NCI-H774 (cell line): ENCODE measurements around the gene TMIGD3.

ENCODE experiments used
- DNase-seq: peaks from one replicate; lab custom pipeline; 2025; lab: John Stamatoyannopoulos, UW

Gene TMIGD3

GRCh38 chr1:111474521-111474920, 28.9 kb downstream of the TMIGD3 start:
- DNase-seq, result no peak

GRCh38 chr1:111474106-111474505, 29.3 kb downstream of the TMIGD3 start:
- no peak for DNase-seq

GRCh38 chr1:111471538-111471937, 31.9 kb downstream of the TMIGD3 start:
- no peak for DNase-seq

GRCh38 chr1:111471012-111471411, 32.4 kb downstream of the TMIGD3 start:
- DNase-seq, result no peak

GRCh38 chr1:111470596-111470995, 32.8 kb downstream of the TMIGD3 start:
- no peak for DNase-seq

- DNase-seq, result no peak
Measured at GRCh38 chr1:111469539-111469938, 33.9 kb downstream of the TMIGD3 start.

- no peak for DNase-seq
Measured at GRCh38 chr1:111468717-111469100, 34.7 kb downstream of the TMIGD3 start.

GRCh38 chr1:111467865-111468716, 35.3 kb downstream of the TMIGD3 start:
- no peak for DNase-seq

- DNase-seq, result no peak
Measured at GRCh38 chr1:111466480-111466879, 37.0 kb downstream of the TMIGD3 start.

GRCh38 chr1:111465754-111466153, 37.7 kb downstream of the TMIGD3 start:
- no peak for DNase-seq

- no peak for DNase-seq
Measured at GRCh38 chr1:111463029-111463683, 40.3 kb downstream of the TMIGD3 start.

GRCh38 chr1:111462370-111463028, 40.9 kb downstream of the TMIGD3 start:
- DNase-seq, result no peak

GRCh38 chr1:111461765-111462164, 41.7 kb downstream of the TMIGD3 start:
- DNase-seq, result no peak

- no peak for DNase-seq
Measured at GRCh38 chr1:111455642-111456031, 47.8 kb downstream of the TMIGD3 start.

- no peak for DNase-seq
Measured at GRCh38 chr1:111454859-111455641, 48.4 kb downstream of the TMIGD3 start.

- DNase-seq, result no peak
Measured at GRCh38 chr1:111453706-111454105, 49.7 kb downstream of the TMIGD3 start.

- DNase-seq, result no peak
Measured at GRCh38 chr1:111452581-111452980, 50.9 kb downstream of the TMIGD3 start.

GRCh38 chr1:111450185-111450584, 53.2 kb downstream of the TMIGD3 start:
- no peak for DNase-seq

GRCh38 chr1:111449703-111450017, 53.8 kb downstream of the TMIGD3 start:
- no peak for DNase-seq

GRCh38 chr1:111448918-111449702, 54.3 kb downstream of the TMIGD3 start, which contains the start of the genes ATP5PB and WDR77:
ATP5PB (plus strand) TSS chr1:111449464; CDS start chr1:111449542, 78 bp downstream.
WDR77 (minus strand) TSS chr1:111449256; CDS start chr1:111449169, 87 bp downstream.
- DNase-seq, result peak; percentile 98

- no peak for DNase-seq
Measured at GRCh38 chr1:111448482-111448917, 54.9 kb downstream of the TMIGD3 start.
